NCI-H226 (cell line): ENCODE results near the gene HMGB4.

Experiments
- DNase-seq: peaks from one replicate; pipeline ENCODE4 v3.0.0-alpha.2; 2015

Gene HMGB4

DNA sequence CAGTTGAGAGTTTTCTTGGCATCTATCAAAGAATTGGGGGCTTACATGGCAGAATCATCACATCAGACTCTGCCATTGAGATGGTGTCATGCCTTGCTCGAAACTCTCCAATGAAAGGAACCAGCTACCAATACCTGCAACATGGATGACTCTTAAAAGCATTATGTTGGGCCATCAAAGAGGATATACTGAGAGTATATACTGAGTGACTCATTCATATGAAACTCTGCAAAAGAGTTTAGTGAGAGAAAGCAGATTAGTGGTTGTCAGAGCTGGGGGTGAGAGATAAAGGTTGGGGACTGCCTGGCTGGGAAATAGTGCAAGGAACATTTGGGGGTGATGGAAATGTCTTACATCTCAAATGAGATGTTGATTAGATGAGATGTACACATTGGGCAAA lies 14.7 kb upstream of the HMGB4 start:
- DNase-seq: no peak

DNA sequence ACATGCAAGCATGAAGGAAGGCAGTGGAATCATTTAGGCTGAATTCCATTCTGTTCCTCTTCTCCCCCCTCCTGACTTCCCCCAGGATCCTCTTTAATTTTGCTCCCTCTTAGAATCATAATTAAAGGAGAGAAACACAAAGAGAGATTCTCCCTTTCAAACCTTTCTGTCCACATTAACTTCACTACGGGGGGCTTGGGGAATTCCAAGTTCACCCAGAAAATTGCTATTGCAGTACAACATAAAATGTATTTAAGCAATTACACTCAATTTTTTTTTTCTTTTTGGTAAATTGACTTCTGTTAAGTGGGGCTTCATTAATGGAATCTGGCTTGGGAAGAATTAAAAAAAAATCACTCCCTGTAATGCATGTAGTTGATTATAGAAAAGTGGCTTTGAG lies 13.4 kb upstream of the HMGB4 start:
- no peak for DNase-seq

DNA sequence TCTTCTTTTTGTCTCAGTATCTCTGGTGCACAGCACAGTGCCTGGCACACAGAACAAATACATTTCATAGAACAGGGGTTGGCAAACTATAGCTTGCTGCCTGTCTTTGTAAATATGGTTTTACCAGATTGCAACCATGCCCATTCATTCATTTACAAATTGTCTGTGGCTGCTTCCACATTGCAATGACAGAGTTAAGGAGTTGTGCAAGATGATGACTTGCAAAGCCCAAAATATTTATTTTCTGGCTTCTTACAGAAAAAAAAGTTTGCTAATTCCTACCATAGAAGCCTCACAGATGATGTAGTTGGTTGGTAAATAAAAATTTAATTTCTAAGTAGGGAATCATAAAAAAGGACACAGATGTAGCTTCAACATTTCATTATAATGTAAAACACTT lies 11.2 kb upstream of the HMGB4 start:
- no peak for DNase-seq

DNA sequence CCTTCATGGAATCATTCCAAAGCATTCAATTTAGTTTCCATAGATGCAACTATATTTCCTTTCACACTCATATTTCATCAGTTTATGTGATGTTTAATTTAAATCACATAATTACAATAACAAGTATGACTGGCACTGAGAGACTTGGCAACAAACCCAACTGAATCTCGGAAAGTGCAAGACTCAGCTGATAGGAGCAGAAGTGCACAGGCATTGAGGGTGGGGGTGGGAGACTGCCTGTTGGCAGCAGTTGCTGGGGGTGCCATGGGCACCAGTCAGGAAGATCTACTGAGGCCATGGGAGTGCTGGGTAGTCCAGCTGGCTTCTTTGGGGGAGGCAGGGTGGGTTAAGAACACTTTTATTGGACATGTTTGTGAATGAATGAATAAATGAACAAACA lies 10.4 kb upstream of the HMGB4 start:
- no peak for DNase-seq

DNA sequence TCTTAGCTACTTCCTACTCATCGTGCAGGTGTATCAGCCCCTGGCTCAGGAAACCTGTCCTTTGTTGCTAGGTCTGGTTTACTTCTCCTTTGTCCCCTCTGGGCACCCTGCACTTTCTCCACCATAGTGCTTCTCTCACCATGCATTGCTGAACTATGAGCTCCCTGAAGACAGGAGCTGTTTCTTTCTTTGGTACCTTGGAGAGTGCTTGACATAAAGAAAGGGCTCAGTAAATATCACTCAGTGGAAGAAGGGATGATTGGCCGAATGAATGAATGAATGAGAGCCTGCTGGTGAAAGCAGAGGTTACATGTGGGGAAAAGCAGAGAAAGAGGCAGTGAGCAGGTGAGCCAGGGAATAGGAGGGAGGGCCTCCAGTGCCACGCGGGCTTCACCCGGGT lies 9.8 kb upstream of the HMGB4 start:
- no peak for DNase-seq

DNA sequence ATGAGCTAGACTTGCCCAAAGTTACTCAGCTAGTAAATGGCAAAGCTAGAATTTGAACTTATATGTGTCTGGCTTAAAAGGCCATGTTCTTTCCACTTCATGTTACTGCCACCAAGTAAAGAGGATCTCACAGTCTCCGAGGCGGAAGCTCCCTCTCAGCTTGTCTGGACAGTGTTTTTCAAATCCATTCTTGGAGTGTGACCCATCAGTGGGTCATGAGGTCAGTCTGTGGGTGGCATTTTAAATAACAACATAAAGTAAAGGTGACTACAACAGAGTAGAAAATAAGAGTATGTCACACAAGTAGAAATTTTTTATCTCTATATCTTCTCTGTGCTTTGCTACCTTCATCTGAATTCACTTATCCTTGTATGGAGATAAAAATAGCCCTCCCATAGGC lies 3.2 kb upstream of the HMGB4 start:
- no peak for DNase-seq

DNA sequence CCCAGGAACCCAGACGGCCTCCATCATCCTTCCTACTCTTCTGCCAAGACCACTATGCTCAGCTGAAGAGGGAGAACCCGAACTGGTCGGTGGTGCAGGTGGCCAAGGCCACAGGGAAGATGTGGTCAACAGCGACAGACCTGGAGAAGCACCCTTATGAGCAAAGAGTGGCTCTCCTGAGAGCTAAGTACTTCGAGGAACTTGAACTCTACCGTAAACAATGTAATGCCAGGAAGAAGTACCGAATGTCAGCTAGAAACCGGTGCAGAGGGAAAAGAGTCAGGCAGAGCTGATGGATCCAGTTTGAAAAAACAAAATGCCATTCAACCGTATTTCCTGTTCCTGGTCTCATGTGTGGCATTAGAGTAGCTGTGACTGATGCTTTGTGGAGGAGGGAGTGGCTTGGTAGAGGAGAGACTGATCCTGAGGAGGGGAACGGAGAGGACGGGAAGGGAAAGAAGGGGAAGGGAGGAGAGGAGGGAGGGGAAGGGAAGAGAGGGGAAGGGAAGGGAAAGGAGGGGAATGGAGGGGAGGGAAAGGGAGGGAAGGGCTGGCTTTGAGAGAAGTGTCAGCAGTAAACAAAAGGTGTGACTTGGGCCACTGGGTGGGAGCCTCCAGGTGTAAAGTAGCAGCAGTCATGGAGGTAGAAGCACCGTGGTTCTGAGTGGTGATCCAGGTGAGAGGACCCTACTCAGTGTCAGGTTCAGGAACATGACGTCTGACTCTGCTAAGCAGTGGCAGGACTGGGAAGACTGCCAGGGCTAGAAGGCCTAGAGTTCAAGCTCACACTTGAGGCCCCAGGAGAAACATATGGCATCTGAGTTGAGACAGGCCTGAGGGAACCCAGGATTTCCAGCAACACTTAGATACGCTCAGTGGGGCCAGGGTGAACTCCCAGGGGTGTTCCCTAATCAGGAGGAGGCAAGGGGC lies 846 bp downstream of the HMGB4 start:
- DNase-seq: no peak

DNA sequence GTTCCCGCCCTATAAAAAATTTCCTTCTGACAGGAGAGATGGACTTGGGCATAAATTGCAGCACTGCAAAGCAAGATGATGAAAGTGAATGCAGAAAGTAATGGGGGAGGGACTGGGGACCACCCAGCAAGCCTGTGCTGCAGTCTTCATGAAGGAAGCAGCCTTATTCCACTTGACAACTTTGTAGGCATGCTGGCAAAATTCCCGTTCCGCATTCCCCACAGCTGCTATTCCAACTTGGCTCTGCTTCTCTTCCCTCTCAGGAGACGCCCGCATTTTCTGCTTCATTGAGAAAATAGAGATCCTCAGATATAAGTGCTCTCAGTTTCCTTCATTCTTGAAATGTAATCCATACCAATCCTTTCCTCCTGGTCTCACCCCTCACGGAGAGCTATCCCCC lies 2.4 kb downstream of the HMGB4 start:
- no peak for DNase-seq

DNA sequence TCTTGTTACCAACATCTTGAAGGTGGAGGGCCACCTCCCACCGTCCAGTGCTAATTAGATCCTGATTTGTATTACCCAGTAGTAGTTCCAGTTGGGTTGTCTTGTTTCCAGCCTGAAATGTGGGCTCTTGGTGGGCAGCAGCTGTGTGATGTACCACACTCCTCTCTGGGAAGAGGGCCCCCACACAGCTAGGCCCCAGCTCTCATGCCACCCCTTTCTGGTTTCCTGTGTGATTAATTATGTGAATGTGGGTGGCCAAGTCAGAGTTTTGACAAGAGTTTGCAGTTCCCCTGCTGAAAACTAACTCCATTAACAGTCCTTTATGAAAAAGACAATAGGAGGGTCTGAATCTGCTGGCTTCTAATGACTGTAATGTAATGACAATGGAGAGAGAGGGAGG lies 3.8 kb downstream of the HMGB4 start:
- DNase-seq: no peak

DNA sequence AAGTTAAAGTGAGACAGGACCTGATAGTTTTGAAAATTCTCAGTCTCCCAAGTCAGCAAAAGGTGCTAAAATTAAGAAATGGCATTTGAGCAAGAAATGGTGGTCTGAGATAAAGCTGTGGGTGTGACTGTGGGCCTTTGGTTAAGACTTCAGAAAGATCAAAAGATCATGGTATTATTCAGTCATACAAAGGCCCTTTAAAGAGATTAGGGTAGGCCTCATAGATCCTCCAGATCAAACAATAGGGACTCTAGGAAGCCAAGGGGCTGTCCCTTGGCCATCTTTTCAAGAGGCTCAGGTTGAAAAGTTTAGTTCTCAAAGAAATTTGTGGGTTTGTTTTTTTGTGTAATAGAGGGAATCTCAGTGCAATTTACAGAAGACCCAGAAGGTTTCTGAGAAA lies 8.4 kb downstream of the HMGB4 start:
- no peak for DNase-seq

DNA sequence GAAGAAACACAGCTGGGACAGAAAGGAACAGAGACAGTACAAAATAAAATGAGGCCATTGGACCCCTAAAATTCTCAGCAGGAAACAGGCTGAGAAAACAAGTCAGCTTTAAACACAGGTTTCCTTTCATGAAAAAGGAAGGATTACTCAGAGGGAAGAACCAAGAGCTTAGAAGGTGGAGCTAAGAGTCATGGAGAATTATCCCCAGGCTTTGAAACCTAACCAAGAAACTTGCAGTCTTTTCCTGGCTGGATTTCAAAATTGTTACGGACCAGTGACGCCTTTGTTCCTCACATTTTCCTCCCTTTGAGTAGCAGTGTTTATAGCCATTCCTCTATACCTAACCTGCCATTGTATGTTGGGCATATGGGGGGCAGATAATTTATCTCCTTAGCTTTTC lies 8.8 kb downstream of the HMGB4 start:
- DNase-seq: no peak

DNA sequence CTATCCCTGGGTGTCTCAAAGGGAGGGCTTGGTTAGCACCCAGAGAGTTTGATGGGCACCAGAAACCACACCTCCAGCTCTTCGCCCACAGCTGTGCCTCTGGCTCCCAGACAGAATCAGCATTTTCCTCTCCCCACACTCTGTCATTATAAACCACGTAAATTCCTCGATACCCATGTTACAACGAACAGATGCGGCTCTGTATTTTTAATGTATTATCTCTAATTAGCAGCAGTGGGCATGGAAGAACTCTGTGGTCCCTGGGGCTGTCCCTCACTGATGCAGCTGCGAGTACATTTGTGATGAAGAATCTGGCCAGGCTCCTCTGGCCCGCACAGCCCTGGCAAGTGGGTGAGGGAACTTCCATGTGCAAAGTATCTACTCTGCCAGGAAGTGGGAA lies 10.8 kb downstream of the HMGB4 start:
- DNase-seq: no peak

DNA sequence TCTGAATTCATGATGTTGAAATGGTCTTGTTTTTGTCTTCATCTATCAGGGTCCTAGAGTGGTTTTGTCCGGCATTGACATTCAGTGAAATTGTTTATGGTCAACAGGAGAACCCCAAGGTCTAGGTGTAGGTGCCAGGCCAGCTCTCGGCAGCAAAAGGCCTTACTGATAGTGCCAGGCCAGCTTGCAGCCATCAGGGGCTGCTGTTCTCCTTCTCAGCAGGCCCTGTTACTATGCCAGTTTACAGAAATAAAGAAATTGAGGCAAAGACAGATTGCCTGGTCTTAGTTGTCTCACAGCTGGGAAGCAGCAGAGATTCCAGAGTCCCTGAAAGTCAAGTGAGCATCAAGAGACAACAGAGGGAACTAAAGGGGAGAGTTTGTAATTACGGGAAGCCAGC lies 12.0 kb downstream of the HMGB4 start:
- DNase-seq: no peak

DNA sequence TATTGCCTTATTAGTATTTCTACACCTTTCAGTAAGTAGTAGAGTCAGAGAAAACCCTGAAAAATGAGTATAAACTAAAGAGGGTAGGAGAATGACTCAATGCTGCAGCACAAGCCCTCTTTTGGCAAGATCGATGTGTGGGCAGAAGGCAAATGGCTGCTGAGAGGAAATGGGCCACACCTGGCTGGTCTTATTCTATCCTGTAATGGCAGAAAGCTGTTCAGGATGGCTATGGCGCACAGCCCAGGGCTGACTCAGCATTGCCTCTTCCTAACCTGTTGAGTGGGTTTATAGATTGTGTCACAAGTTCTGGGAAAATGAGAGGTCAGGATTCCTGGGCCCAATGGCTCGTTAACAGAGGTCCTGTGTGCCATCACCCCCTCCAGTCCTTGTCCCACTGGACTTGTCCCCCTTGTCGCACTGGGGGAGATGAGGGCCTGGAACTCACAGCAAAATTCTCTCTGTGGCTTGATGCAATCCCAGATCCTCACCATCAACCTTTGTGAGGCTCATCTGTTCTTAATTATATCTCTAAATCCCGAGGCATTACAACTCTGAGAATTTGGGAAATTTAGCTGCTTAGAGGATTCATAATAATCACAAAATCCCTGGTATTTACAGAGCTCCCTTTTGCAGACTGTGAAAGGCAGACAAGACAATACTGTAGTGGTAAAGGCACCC lies 13.2 kb downstream of the HMGB4 start:
- no peak for DNase-seq

DNA sequence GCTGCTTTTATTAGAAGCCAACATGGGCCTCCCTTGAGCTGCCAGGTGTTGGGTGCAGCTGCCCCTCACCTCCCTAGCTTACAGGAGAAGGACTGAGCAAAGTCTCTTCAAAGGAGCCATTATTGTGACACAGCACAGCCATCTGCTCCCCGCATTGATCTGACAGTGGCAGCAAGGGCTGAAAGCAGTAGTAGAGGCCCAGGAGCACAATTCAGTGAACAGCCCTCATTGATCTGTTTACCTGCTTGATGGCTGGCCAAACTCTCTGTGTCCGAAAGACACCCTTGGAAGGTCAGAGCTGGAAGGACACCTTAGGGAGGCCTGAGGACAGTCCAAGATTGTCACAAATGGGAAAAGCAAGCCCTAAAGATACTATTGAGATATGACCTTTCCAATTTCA lies 14.5 kb downstream of the HMGB4 start:
- no peak for DNase-seq

DNA sequence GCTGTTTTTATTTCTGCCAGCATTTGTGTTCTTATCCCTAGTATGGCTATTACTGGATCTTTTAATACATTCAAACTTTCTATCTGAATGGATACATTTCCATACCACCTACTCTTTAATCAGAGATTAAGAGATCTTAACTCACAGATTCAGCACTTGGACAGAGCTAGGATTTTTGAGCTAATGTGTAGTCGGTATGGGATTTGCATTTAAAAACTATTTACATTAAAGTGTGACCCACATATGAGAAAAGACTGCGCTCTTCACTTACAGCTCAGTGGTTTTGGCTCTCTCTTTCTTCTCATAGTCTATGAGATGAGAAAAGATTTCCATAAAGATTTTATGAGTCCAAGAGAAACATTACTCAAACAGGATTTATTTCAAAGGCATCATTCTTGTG lies 16.4 kb downstream of the HMGB4 start:
- no peak for DNase-seq

DNA sequence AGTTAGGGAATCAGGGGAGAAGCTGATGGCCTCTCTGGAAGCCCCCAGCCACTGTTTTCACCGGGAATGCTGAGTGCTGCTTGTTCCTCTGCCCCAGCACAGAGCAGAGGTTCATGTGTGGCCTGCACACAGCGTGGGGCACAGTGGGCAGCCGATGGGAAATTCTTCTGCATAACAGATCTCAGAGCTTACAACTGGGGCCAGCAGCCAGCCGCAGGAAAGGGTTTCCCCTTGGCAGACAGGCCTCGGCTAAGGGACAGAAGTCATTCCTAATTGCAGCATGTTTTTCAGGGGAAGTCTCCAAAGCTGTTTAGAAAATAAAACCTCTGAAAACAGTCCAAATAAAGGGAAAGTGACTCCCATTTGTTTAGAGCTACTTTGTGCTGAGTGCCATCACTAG lies 22.6 kb downstream of the HMGB4 start:
- DNase-seq: no peak

DNA sequence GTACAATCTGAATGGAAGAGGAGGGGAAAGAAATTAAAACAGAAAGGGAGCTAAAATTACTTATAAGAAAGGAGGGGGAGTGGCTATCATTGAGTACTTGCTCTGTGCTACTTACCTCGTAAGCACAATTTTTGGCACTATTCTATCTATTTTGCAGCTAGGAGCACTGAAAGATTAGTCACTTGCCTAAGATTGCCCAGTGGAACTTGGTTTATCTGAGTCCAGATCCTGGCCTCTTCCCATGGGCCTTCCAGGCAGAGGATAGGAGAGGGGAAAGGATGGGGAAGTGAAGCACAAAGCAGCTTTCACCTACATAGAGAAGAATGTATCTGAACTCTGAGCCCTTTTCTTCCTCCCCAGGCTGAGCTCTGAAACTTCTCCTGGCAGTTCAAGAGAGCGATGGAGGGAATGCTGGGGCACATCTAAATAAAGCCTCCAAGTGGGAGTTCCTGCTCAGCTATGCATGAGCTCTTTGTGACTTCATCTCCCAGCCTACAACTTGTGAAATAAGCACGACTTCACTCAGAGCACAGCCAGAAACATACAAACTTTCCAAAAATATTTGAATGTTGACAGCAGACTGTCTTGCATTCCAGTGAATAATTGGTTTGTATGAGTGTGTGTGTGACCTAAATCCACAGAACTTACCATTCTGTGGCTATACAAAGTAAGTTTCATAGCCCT lies 29.4 kb downstream of the HMGB4 start:
- DNase-seq: no peak

DNA sequence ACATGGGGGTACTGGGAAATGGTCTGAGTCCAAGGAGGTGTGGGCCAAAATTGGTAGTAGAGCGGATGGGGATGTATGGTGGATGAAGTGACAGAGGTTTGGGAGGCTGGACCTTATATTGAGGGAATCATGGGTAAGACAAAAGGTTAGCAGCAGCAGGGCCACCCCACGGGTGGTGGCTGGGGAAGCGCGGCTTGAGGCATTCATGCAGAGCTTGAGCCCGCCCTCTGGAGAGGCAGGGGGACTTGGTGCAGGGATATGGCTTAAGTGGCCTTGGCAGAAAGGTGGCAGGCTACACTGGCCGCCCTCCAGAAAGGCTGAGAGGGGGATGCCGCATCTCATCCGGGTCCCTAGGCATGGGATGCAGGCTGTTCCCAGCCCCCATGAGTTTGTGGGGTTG lies 31.5 kb downstream of the HMGB4 start:
- no peak for DNase-seq

DNA sequence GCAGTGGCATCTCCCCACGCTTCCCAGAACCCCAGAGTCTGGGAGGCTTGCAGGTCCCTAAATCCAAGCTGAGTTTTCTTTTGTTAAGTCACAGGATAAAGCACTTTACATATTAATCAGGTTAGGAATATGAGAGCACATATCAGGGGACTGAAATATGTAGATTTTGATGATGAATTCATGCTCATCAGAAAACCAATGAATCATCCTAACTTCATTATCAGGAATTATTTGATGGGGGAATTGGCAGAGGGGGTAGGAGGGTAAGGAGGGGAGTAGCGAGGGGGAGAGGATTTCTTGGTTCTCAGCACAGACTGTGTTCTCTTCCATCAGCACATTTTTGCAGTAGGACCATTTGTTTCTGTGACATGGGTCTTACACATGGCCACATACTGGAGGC lies 32.1 kb downstream of the HMGB4 start:
- DNase-seq: no peak

DNA sequence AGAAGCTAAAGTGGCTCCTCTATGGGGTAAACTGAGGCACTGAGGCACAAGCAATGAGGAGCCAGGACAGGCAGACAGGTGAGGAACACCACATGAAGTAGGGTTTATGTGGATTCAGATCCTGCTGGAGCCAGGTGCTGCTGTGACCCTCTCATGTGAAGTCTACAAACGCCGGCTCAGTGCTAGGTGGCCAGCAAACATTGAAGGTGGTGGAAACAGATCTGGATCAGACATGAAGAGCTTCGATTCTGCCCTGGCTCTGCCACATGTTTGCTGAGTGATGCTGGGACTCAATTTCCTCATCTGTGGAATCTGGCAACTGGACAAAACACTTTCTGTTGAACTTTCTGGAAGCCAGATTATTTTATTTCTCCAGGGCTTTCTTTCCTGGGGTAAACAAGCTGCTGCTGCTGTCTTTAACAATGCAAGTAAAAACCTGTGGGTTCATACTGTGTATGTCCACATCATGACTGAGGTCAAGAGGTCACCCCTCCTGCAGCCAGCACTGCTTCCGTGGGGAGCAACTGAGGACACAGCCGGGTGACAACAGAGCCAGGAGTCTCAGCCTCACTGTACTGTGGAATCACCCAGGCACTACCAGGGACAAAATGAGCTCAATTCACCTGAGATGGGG lies 33.3 kb downstream of the HMGB4 start:
- DNase-seq: no peak

DNA sequence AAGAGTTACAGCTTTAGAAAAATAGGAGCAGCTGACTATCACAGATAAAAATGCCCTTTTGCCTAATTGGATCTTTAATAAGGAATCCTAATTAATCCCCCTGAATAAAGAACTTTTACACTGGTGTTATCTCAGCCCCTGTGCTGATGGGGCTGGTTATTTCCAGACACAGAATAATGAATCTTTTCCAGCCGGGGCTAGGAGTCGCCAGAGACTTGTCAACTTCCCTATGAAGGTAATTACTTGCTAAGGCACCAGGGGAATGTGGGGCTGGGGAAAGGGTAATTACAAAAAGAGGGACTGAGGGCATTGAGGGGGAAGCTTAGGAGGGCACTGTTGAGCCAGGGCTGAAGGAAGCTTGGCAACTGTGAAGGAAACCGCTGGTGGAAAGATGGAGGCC lies 34.5 kb downstream of the HMGB4 start:
- no peak for DNase-seq

DNA sequence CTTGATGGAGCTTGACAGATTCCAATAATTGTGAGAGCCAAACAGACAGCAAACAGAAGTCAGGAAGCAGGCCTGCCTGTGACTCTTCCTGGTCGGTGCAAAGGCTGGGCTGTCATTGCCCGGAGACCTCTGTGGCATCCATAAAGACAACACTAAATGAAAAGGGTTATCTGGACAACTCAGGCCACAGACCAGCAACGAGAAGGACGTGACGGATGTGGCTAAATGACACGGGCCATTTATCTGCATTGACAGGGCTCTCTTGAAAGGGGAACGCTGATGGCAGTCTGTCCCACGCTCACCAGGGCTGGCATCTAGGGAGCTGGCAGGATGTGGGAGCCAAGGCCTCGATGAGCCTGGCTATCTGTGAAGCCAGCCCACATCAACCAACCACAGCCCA lies 35.0 kb downstream of the HMGB4 start:
- no peak for DNase-seq

DNA sequence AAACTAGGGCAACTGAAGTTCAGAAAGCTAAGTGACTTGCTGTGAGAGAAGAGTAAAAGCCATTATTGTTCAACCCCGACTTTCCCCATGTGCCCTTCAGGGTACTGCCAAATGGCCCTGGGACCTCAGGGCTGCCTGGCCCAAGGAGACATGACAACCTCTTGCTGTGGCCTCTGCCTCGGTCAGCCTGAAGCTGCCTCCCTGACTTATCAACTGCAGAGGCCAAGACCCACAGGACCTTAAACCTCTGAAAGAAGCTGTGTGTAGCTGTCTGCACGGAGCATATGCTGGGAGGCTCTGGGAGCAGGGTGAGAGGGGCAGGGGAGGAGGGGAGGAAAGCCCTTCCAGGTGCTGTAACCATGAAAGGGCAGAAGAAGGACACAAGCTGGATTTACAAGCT lies 35.9 kb downstream of the HMGB4 start:
- no peak for DNase-seq
